ENCODE results near the gene CORO6. TPM values are rescaled to one million over a fixed set of nuclear protein-coding genes. Genes with fewer than 3 reads are reported as not detected.
A peak's percentile ranks its signal among the peaks of the same experiment; 100 is the strongest.

Gene CORO6
- total and polyA plus RNA-seq, 2 of the 13 experiments (the other 11 are each of a cell fraction or from before 2014, with no cell fraction given): 0.42 to 0.82 TPM

- ChIA-PET CTCF (ENCODE audit: low intra/inter-chr PET ratio, low total read pairs) (no interaction called here), POLR2A (no interaction called here)
- Histone ChIP-seq H3K27me3 (ENCODE audit: control insufficient read depth in 1 of 2, insufficient read depth in 2 of 2, low read length in 2 of 2) (no peaks in the 10 kb centered on the region), H3K79me2 (ENCODE audit: insufficient read depth, low read length) (no peaks in the 10 kb centered on the region), H3K9me3 (ENCODE audit: low read length) (no peaks in the 10 kb centered on the region), H3K36me3 (replicated peaks in 1 of 2; ENCODE audit: control insufficient read depth in 1 of 2, insufficient read depth in 2 of 2, low read length in 2 of 2) (peaks cover 7 to 25% of the 10 kb centered on the region in 2 experiments; a peak in 4 of 5 replicates), H3K4me3 (replicated peaks in 1 of 3; ENCODE audit: insufficient read depth in 1 of 3, low read depth in 2 of 3, low read length in 3 of 3) (no peak overlapping the region), H3K4me2 (ENCODE audit: low read depth, low read length) (no peak overlapping the region), H2AFZ (ENCODE audit: low read length) (no peak overlapping the region), H3K9ac (ENCODE audit: insufficient read depth, low read depth, low read length) (no peak overlapping the region), H3K4me1 (ENCODE audit: insufficient read depth, low read length) (no peaks in the 10 kb centered on the region), H4K20me1 (ENCODE audit: insufficient read depth, low read length) (no peaks in the 10 kb centered on the region), H3K27ac (ENCODE audit: extremely low read length, insufficient read depth, low read length) (no peak overlapping the region)
- TF ChIP-seq SP2 (CRISPR knock-in tag; IDR thresholded peaks at IDR 0.05): no peak
- TF ChIP-seq MNT (IDR thresholded peaks at IDR 0.05): peak; percentile 96
- DNase-seq (ENCODE audit: low spot score) (no peak), FAIRE-seq (no peak), ATAC-seq (no peak)
- BruUV-seq (replicated peaks): no TSS peak
- WGBS (ENCODE audit: low lambda C conversion rate): 97% methylated on average over 6 of the region's 6 CpGs
- intact Hi-C loops (cut with micrococcal nuclease; ENCODE audit: unreplicated experiment): no loop called here
- in situ Hi-C loops (cut with HindIII; ENCODE audit: extremely low pct_ligation_motif_present, low pct_unique_long_range_greater_than_20kb): loop anchor here (10.0 kb wide), 1 partner anchor 304 kb away; the partner anchor contains the start of gene SSH2
These were observed 8.0 kb upstream of the CORO6 start for GRCh38 chr17:29630630-29631193.

- no peak for FAIRE-seq
These were observed 7.1 kb upstream of the CORO6 start for GRCh38 chr17:29629839-29630238.

More at GRCh38 chr17:29629839-29630238, 7.1 kb upstream of the CORO6 start:
- no peak for TF ChIP-seq ZNF547 (CRISPR knock-in tag; IDR thresholded peaks at IDR 0.05)
- H3K27ac ChIP-seq (ENCODE audit: extremely low read length, insufficient read depth, low read length): no peak overlapping the region
- intact Hi-C loops (cut with micrococcal nuclease; ENCODE audit: unreplicated experiment): no loop called here
- H4K20me1 ChIP-seq (ENCODE audit: insufficient read depth, low read length): no peaks in the 10 kb centered on the region
- POLR2A ChIA-PET: no interaction called here
- no peaks in the 10 kb centered on the region for H3K79me2 ChIP-seq (ENCODE audit: insufficient read depth, low read length)
- no peak for DNase-seq (ENCODE audit: low spot score)
- CTCF ChIA-PET (ENCODE audit: low intra/inter-chr PET ratio, low total read pairs): no interaction called here
- no peaks in the 10 kb centered on the region for H3K4me1 ChIP-seq (ENCODE audit: insufficient read depth, low read length)
- in situ Hi-C loops (cut with HindIII; ENCODE audit: extremely low pct_ligation_motif_present, low pct_unique_long_range_greater_than_20kb): loop anchor here (10.0 kb wide), 2 partner anchors 145 to 305 kb away; partner anchors contain the start of gene SSH2
- no peaks in the 10 kb centered on the region for H3K27me3 ChIP-seq (ENCODE audit: control insufficient read depth in 1 of 2, insufficient read depth in 2 of 2, low read length in 2 of 2)
- WGBS (ENCODE audit: low lambda C conversion rate): 92% methylated on average over 2 of the region's 2 CpGs
- BruUV-seq (replicated peaks): no TSS peak
- H3K4me3 ChIP-seq (replicated peaks in 1 of 3; ENCODE audit: insufficient read depth in 1 of 3, low read depth in 2 of 3, low read length in 3 of 3): no peak overlapping the region
- H3K9ac ChIP-seq (ENCODE audit: insufficient read depth, low read depth, low read length): no peak overlapping the region
- H3K9me3 ChIP-seq (ENCODE audit: low read length): no peaks in the 10 kb centered on the region
- no peak for ATAC-seq
- no peak overlapping the region for H3K4me2 ChIP-seq (ENCODE audit: low read depth, low read length)
- H2AFZ ChIP-seq (ENCODE audit: low read length): no peak overlapping the region
- peaks cover 7 to 22% of the 10 kb centered on the region in 2 experiments; a peak in 4 of 5 replicates for H3K36me3 ChIP-seq (replicated peaks in 1 of 2; ENCODE audit: control insufficient read depth in 1 of 2, insufficient read depth in 2 of 2, low read length in 2 of 2)
